DOHH2 (cell line): Measurements from ENCODE around the gene PLAAT3.
A peak's percentile ranks its signal among the peaks of the same experiment; 100 is the strongest.

Source experiments
- H3F3A ChIP-seq: fragments of 200-600 bp; sonication (generic), shearing (Covaris generic); 2 replicates; pipeline ENCODE4 v1.6.0; 2016; ENCODE audit warnings: antibody characterized with exemption, mild to moderate bottlenecking; ENCODE audit not compliant: control insufficient read depth, insufficient read depth
- H3K27ac ChIP-seq: fragments of 200-600 bp; sonication (generic); 2 replicates; pipeline ENCODE4 v1.5.1; 2014; ENCODE audit warnings: low read depth, mild to moderate bottlenecking, low read length, moderate library complexity
- H3K27me3 ChIP-seq: fragments of 200-600 bp; sonication (generic); 2 replicates; pipeline ENCODE4 v1.6.1; 2014; ENCODE audit warnings: mild to moderate bottlenecking, low read length, mixed read lengths; ENCODE audit not compliant: control insufficient read depth
- H3K36me3 ChIP-seq: fragments of 200-600 bp; sonication (generic); 2 replicates; pipeline ENCODE4 v1.6.1; 2014; ENCODE audit warnings: mild to moderate bottlenecking, low read length, moderate library complexity, mixed read lengths; ENCODE audit not compliant: control insufficient read depth
- H3K4me1 ChIP-seq: fragments of 200-600 bp; sonication (generic); 2 replicates; pipeline ENCODE4 v1.6.1; 2014; ENCODE audit warnings: mild to moderate bottlenecking, low read length, mixed read lengths; ENCODE audit not compliant: control insufficient read depth
- H3K4me2 ChIP-seq: fragments of 200-600 bp; sonication (generic); 2 replicates; pipeline ENCODE4 v1.6.0; 2014; ENCODE audit warnings: mild to moderate bottlenecking, low read length, moderate library complexity
- H3K4me3 ChIP-seq: fragments of 200-600 bp; sonication (generic); 2 replicates; pipeline ENCODE4 v1.5.1; 2014; ENCODE audit warnings: mild to moderate bottlenecking, low read length, mixed read lengths
- H3K79me2 ChIP-seq: fragments of 200-600 bp; sonication (generic); 2 replicates; pipeline ENCODE4 v1.6.1; 2014; ENCODE audit warnings: mild to moderate bottlenecking, low read length, mixed read lengths; ENCODE audit not compliant: control insufficient read depth
- H3K9me2 ChIP-seq: fragments of 200-600 bp; sonication (generic); replicated peaks from 2 replicates; pipeline ENCODE4 v1.6.1; 2014; ENCODE audit warnings: mild to moderate bottlenecking, low read length, mixed read lengths; ENCODE audit not compliant: control insufficient read depth
- H3K9me3 ChIP-seq: fragments of 200-600 bp; sonication (generic); 2 replicates; pipeline ENCODE4 v1.6.1; 2014; ENCODE audit warnings: antibody characterized with exemption, low read length, mixed read lengths; ENCODE audit not compliant: control insufficient read depth, insufficient read depth
- H4K20me1 ChIP-seq: fragments of 200-600 bp; sonication (generic); 2 replicates; pipeline ENCODE4 v1.6.0; 2014; ENCODE audit warnings: low read depth, mild to moderate bottlenecking, antibody characterized with exemption, low read length, moderate library complexity; ENCODE audit not compliant: control insufficient read depth, insufficient read depth
- EZH2phosphoT487 ChIP-seq: fragments of 200-600 bp; sonication (generic); IDR thresholded peaks from 2 replicates; pipeline ENCODE4 v1.6.1; 2017; ENCODE audit warnings: borderline replicate concordance, mild to moderate bottlenecking, antibody characterized with exemption, low read length, moderate library complexity, mixed read lengths
- TF ChIP-seq, protein P1 (sequence below): fragments of 200-600 bp; sonication (generic); IDR thresholded peaks from one replicate; pipeline ENCODE4 v1.5.1; 2014; ENCODE audit warnings: antibody characterized with exemption, mild to moderate bottlenecking, low read depth, low read length; ENCODE audit not compliant: poor library complexity, severe bottlenecking

PLAAT3 gene

DNA sequence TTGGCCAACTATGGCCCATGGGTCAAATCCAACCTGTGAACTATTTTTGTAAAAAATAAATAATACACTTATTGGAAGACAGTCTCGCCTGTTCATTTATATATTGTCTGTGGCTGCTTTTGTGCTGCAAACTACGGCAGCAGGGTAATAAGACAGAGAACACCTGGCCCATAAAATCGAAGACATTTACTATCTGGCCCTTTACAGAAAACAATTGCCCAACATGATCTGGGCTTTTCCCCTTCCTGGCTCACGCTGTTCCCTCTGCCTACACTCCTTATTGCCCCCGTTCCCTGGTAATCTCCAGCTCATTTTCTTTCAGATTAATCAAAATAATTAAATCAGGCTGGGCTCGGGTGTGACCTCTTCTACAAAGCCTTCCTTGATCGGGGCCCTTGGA, 56.7 kb downstream of the PLAAT3 start:
- Histone ChIP-seq H3K4me1 (peaks cover 42% of the 10 kb centered on the region), H3K4me2 (no peak overlapping the region), H3K79me2 (no peaks in the 10 kb centered on the region), H3K27ac (no peak overlapping the region), H3K27me3 (no peaks in the 10 kb centered on the region), H4K20me1 (no peaks in the 10 kb centered on the region), H3K4me3 (no peak overlapping the region), H3F3A (no peaks in the 10 kb centered on the region), H3K9me2 (no peaks in the 10 kb centered on the region), H3K36me3 (no peaks in the 10 kb centered on the region), H3K9me3 (no peaks in the 10 kb centered on the region)
- TF ChIP-seq EZH2phosphoT487, result no peak
- TF ChIP-seq, protein P1, sequence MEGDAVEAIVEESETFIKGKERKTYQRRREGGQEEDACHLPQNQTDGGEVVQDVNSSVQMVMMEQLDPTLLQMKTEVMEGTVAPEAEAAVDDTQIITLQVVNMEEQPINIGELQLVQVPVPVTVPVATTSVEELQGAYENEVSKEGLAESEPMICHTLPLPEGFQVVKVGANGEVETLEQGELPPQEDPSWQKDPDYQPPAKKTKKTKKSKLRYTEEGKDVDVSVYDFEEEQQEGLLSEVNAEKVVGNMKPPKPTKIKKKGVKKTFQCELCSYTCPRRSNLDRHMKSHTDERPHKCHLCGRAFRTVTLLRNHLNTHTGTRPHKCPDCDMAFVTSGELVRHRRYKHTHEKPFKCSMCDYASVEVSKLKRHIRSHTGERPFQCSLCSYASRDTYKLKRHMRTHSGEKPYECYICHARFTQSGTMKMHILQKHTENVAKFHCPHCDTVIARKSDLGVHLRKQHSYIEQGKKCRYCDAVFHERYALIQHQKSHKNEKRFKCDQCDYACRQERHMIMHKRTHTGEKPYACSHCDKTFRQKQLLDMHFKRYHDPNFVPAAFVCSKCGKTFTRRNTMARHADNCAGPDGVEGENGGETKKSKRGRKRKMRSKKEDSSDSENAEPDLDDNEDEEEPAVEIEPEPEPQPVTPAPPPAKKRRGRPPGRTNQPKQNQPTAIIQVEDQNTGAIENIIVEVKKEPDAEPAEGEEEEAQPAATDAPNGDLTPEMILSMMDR, result no peak

DNA sequence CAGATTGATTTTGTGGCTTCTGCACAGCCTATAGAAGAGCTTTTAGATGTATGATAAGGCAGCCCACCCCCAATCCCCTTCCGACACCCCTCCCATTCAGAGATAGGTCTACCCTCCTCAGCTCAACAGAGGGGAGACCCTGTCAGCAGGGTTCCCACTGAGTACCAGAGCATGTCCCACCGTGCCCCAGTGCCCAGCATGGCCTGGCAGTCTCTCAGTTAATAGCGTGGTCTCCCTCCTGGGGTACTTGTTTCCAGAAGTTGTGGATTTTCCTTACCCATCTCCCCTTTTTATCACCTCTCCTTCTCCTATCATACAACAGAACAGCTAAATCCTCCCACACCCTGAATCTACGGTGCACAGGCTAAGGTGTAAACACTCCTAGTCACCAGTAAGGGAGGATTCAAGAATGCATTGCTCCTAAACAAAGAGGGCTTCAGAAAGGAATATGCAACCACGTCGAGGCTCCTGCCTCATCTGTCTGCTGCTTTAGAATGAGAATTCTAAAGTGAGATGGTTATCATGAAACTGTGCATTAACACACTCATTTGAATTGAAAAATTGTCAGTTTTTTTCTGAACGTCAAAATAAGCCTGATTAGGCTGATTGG, 57.7 kb downstream of the PLAAT3 start:
- no peaks in the 10 kb centered on the region for H3K36me3 ChIP-seq
- peak overlapping the region; percentile 39 for H3K4me2 ChIP-seq
- H3K27ac ChIP-seq, result no peak overlapping the region
- H3K4me1 ChIP-seq, result peaks cover 44% of the 10 kb centered on the region
- no peaks in the 10 kb centered on the region for H3K79me2 ChIP-seq
- no peaks in the 10 kb centered on the region for H3K9me3 ChIP-seq
- no peaks in the 10 kb centered on the region for H3K9me2 ChIP-seq
- no peaks in the 10 kb centered on the region for H3F3A ChIP-seq
- TF ChIP-seq, protein P1, result no peak
- TF ChIP-seq EZH2phosphoT487, result no peak
- H3K4me3 ChIP-seq, result no peak overlapping the region
- H4K20me1 ChIP-seq, result no peaks in the 10 kb centered on the region
- no peaks in the 10 kb centered on the region for H3K27me3 ChIP-seq

DNA sequence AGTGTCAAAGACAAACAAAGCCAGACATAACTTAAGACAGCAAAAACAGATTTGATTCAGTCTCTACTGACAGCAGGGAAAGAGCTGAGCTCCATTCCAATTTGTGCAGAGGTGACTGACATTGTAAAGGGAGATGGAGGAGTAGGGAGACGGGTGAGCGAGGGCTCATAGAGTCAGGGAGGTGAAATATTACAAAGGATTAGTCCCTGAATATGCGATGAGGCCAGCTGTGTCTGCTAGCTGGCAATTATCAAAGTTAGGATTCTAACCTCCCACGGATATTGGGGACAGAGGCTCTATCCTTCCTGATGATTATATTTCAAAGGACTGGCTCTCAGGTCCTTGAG, 59.4 kb downstream of the PLAAT3 start:
- no peaks in the 10 kb centered on the region for H3K79me2 ChIP-seq
- no peak overlapping the region for H3K4me2 ChIP-seq
- no peaks in the 10 kb centered on the region for H3K9me3 ChIP-seq
- no peaks in the 10 kb centered on the region for H3F3A ChIP-seq
- H4K20me1 ChIP-seq, result no peaks in the 10 kb centered on the region
- no peaks in the 10 kb centered on the region for H3K9me2 ChIP-seq
- no peak overlapping the region for H3K27ac ChIP-seq
- no peaks in the 10 kb centered on the region for H3K36me3 ChIP-seq
- peaks cover 41% of the 10 kb centered on the region for H3K4me1 ChIP-seq
- TF ChIP-seq, protein P1, result no peak
- H3K27me3 ChIP-seq, result no peaks in the 10 kb centered on the region
- no peak overlapping the region for H3K4me3 ChIP-seq

DNA sequence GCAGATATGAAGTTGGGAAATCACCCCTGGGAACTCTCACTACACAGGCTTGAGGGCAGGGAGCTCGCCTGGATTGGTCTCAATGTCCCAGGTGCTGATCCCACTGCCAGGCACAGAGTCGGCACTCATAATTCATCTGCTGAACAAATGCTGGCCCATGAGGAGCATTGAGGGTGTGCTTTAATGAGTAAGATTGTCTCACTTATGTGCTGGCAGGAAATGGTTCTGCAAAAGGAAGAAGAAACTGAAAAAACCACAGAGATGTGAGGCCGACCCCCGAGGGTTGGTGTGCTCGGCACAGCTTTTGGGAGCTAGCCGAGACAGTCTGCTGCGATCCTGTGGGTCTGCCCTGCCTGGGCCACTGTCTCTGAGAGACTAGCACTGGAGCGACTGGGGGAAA, 60.5 kb downstream of the PLAAT3 start:
- TF ChIP-seq, protein P1, result no peak
- no peak for TF ChIP-seq EZH2phosphoT487

More for the DNA sequence above, 60.5 kb downstream of the PLAAT3 start:
- no peaks in the 10 kb centered on the region for H3K9me2 ChIP-seq
- no peak overlapping the region for H3K27ac ChIP-seq
- no peaks in the 10 kb centered on the region for H3K27me3 ChIP-seq
- H3K4me1 ChIP-seq, result peaks cover 41% of the 10 kb centered on the region
- H3F3A ChIP-seq, result no peaks in the 10 kb centered on the region
- H3K79me2 ChIP-seq, result no peaks in the 10 kb centered on the region
- no peaks in the 10 kb centered on the region for H3K36me3 ChIP-seq
- no peaks in the 10 kb centered on the region for H3K9me3 ChIP-seq
- H4K20me1 ChIP-seq, result no peaks in the 10 kb centered on the region
- peak overlapping the region; percentile 51 for H3K4me2 ChIP-seq
- H3K4me3 ChIP-seq, result peak overlapping the region; percentile 28
